ENCODE results near the gene FGF19. TPM values are rescaled to one million over a fixed set of nuclear protein-coding genes. Genes with fewer than 3 reads are reported as not detected.

The FGF19 gene, protein sequence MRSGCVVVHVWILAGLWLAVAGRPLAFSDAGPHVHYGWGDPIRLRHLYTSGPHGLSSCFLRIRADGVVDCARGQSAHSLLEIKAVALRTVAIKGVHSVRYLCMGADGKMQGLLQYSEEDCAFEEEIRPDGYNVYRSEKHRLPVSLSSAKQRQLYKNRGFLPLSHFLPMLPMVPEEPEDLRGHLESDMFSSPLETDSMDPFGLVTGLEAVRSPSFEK
- not detected in 2 replicates for total RNA-seq

DNA sequence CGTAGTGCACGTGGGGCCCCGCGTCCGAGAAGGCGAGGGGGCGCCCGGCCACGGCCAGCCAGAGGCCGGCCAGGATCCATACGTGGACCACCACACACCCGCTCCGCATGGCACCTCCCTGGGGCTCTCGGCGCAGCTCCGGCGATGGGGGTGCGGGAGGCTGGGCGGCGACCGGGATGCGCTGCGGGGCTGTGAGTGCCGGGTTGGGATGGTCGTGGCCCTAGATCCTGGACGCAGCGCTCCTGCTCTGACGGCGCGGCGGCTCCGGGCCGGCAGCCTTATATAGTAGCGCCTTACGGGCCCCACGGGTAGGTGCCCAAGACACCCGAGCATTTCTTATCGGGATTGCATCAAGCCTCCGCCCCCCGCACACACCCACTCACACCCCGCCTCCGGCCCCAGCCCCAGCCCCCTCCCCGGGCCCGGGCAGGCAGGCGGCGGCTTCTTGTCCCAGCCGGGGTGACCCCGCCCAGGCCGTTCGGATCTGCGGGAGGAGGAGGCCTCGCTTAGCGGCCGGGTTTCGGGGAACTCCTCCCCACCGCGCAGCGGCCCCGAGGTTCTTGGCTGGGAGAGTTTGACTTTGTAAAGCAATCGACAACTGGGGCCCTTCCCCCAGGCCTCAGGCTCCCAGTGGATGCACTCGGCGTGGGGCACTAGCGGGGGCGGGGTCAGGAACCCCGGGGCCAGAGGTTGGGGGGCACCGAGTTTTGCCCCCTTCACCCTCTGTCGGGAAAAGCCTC is at the start of gene FGF19:
FGF19 (minus strand) TSS at position 255 of the 740 bp plus-strand sequence; CDS start at position 109, 146 bp downstream.

DNA sequence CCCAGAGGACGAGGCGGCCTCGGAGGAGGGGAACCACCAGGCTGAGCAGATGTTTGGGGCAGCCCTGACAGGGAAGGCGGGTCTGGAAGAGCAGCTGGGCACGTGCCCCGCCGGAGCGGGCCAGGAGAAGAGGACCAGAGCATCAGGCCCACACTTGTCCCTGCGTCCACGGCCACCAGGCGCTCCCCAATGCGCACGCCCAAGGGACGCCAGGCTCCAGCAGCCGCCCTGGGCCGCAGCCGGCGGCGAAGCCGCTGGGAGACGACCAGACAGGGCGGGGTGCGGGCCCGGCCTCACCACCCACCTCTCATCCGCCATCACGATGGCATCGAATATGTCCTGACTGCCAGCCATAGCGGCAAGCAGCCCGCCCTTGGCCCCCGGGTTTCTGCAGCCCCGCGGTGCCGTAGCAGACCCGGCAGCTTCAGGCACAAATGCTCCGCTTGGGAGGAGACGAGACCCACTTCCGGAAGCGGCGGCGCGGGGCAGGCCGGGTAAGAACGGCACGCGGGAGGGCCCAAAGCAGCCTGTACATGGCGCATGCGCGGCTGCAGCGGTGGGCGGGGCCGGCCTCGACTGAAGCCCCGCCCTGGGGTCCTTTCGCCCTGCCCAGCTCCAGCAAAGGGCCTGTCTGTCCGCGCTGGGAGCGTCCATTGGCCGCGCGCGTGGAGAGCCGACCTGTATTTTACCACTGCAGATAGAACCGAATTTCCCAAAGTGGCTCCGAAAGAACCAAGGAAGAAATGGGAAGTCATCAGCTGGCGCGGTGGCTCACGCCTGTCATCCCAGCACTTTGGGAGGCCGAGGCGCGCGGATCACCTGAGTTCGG is 28.7 kb downstream of the FGF19 start, which contains the start of gene LTO1:
LTO1 (minus strand) TSS at position 468 of the 829 bp plus-strand sequence; CDS start at position 354, 114 bp downstream.

Other genes starting within 250 kb of the FGF19 start
- gene LINC01488, start 222.4 kb downstream of the FGF19 start, total RNA-seq = not detected in 2 replicates
- 558 and 576 TPM in 2 replicates for gene CCND1, start 62.9 kb downstream of the FGF19 start, total RNA-seq
- 15.8 and 24.2 TPM in 2 replicates for gene LTO1, start 28.7 kb downstream of the FGF19 start, total RNA-seq
- gene FGF4, start 71.3 kb upstream of the FGF19 start, total RNA-seq = not detected in 2 replicates
- not detected in 2 replicates for gene FGF3, start 115.4 kb upstream of the FGF19 start, total RNA-seq